ENCODE data around the gene HSF4. TPM values are rescaled to one million over a fixed set of nuclear protein-coding genes. Genes with fewer than 3 reads are reported as not detected.
A peak's percentile ranks its signal among the peaks of the same experiment; 100 is the strongest.
"Not testable (repeated sequence)": the region's sequence is repeated elsewhere in the genome, so short reads cannot be mapped to it uniquely, and the experiment has no call there.

HSF4 gene, protein sequence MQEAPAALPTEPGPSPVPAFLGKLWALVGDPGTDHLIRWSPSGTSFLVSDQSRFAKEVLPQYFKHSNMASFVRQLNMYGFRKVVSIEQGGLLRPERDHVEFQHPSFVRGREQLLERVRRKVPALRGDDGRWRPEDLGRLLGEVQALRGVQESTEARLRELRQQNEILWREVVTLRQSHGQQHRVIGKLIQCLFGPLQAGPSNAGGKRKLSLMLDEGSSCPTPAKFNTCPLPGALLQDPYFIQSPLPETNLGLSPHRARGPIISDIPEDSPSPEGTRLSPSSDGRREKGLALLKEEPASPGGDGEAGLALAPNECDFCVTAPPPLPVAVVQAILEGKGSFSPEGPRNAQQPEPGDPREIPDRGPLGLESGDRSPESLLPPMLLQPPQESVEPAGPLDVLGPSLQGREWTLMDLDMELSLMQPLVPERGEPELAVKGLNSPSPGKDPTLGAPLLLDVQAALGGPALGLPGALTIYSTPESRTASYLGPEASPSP
- total RNA-seq, result 10 to 100 TPM; 25.8 to 40.1 TPM
- long read RNA-seq, donor 1, partial matches to known transcripts, result 2 of 9 reads
- long read RNA-seq, donor 1, other reads (novel, unspliced or antisense), result 7 of 9 reads
- long read RNA-seq, donor 2, partial matches to known transcripts, result 2 of 9 reads
- long read RNA-seq, donor 2, other reads (novel, unspliced or antisense), result 7 of 9 reads

- DNase-seq (ENCODE audit: low spot score), result peak; percentile 87
- intact Hi-C loops (cut with DNase I), result no loop called here
Measured at GRCh38 chr16:67164599-67165061, at the start of gene HSF4. Gene HSF4 (plus strand): TSS chr16:67164745. CDS start chr16:67164812, 67 bp downstream.

DNA sequence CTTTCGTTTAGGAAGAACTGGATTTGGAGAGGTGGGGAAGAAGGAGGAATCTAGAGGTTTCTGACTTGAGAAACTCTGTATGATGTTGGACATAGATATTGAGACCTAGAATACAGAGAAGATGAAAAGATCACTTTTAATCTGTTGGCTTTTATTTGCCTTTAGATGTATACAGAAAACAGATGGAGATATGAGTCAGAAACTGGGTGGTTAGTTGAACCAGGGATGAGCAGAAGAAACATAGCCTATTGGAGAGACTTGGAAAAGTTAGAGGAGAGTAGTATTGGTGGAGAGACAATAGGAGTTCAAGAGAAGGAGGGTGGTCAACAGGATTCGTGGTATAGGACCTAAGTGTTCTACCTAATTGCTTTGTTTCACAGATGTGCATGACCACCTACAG is 49.8 kb upstream of the HSF4 start:
- no peak for DNase-seq (ENCODE audit: low spot score)
- intact Hi-C loops (cut with DNase I), result no loop called here

DNA sequence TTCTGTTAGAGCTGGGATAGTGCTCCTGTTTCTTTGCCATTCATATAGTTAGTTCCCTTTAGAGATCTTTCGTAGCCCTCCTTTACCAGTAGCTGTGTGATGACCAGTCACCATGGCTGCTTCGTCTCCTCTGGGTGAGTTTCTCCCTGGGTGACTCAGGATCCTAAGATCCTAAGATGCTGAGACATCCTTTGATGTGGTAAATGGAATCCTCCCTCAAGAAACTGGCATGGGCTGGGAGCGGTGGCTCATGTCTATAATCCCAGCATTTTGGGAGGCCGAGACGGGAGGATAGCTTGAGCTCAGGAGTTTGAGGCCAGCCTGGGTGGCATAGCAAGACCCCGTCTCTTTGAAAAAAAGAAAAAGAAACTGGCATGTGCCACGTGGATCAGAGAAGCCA is 48.9 kb upstream of the HSF4 start:
- no peak for DNase-seq (ENCODE audit: low spot score)
- intact Hi-C loops (cut with DNase I), result no loop called here

DNA sequence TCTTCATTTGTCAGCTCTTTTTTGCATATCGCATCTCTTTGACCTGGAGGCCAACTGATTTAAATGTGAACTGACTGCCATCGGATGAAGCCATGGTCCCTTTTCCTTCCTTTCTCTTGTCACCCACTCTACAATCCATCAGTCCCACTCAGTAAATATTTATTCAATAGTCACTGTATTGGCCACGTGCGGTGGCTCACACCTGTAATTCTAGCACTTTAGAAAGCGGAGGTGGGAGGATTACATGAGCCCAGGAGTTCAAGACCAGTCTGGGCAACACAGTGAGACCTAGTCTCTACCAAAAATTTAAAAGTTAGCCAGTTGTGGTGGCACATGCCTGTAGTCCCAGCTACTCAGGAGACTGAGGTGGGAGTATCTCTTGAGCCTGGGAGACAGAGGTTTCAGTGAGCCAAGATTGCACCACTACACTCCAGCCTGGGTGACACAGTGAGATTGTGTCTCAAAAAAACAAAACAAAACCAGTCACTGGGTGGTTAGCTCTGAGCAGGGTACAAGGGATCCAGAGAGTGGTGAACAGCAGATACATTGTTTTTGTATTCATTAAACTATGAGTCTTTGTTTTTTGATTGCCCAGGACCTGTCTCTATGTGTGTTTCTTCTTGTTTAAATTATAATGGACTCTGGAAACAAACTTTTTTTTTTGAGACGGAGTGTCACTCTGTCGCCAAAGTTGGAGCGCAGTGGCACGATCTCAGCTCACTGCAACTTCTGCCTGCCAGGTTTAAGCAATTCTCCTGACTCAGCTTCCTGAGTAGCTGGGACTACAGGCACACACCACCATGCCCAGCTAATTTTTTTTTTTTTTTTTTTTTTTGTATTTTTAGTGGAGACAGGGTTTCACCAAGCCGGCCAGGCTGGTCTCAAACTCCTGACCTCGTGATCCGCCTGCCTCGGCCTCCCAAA is 47.9 kb upstream of the HSF4 start:
- intact Hi-C loops (cut with DNase I), result no loop called here
- DNase-seq (ENCODE audit: low spot score), result no peak

- DNase-seq (ENCODE audit: low spot score), result no peak
- intact Hi-C loops (cut with DNase I), result no loop called here
Measured at GRCh38 chr16:67117716-67118115, 46.8 kb upstream of the HSF4 start.

DNA sequence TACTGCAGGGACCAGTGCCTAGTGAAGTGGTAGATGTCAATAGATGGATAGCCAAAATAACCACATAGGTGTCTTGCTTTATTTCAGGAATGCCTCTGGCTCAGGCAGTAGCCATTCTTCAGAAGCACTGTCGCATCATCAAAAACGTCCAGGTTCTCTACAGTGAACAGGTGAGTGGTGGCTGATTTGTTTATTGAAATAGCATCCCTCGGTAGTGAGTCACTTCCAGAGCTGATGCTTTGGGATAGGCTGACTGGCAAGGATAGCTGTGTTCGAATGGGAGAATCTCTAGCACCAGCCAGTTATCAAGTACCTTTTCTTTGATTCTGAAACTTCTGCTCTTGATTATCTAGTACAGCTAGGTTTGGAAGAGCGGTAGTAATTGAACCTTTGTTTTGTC is 44.5 kb upstream of the HSF4 start:
- intact Hi-C loops (cut with DNase I), result no loop called here
- no peak for DNase-seq (ENCODE audit: low spot score)

DNA sequence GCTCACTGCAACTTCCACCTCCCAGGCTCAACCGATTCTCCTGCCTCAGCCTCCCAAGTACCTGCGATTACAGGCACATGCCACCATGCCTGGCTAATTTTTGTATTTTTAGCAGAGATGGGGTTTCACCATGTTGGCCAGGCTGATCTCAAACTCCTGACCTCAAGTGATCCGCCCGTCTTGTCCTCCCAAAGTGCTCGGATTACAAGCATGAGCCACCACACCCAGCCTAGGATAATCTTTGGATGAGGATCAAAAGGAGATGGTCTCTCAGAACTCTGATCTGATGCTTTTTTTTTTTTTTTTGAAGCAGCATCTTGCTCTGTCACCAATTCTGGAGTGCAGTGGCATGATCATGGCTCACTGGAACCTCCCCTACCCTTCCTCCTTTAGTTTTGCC is 41.7 kb upstream of the HSF4 start:
- DNase-seq (ENCODE audit: low spot score); intact Hi-C loops (cut with DNase I): not testable (repeated sequence)

DNA sequence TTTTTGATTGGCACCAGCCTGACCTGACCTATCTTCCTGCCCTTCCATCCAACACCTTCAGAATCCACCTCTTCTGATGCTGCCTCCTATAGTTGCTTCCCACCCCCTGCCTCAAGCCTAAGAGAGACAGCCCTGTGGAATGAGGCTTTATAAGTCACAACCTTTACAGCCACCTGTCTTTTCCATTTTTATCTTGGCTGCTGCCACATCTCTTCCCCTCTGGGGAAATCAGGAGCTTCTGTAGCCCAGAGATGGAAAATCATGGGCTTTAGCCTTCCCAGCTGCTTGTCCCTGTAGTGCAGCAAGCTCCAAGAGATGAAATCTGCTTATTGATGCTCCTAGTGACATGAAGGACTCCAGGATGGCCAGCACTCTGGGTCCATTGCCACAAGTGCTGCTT is 36.1 kb upstream of the HSF4 start:
- DNase-seq (ENCODE audit: low spot score), result no peak
- intact Hi-C loops (cut with DNase I), result no loop called here

- DNase-seq (ENCODE audit: low spot score), result no peak
- intact Hi-C loops (cut with DNase I), result no loop called here
Measured at GRCh38 chr16:67128887-67129286, 35.7 kb upstream of the HSF4 start.

GRCh38 chr16:67129422-67129821 is 35.1 kb upstream of the HSF4 start:
- intact Hi-C loops (cut with DNase I), result no loop called here

DNA sequence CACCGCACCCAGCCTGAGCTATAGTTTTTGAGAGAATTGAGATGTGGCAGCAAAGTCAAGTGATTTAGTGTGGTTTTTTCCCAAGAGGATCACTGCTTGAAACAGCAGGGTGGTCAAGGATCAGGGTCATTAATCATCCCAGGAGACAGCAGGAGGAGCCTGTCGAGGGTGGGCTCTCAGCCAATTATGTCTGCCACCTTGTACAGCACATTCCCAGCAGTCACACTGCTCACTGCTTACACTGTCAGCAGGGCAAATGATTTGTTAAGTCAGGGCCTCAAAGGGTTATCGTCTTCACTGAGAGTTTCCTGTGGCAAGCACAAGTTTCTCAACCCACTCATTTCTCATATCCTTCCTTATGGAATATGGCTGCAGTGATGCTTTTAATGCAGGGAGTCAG is 26.9 kb upstream of the HSF4 start:
- DNase-seq (ENCODE audit: low spot score), result no peak
- intact Hi-C loops (cut with DNase I), result no loop called here

More at GRCh38 chr16:67129422-67129821, 35.1 kb upstream of the HSF4 start:
- DNase-seq (ENCODE audit: low spot score), result no peak

DNA sequence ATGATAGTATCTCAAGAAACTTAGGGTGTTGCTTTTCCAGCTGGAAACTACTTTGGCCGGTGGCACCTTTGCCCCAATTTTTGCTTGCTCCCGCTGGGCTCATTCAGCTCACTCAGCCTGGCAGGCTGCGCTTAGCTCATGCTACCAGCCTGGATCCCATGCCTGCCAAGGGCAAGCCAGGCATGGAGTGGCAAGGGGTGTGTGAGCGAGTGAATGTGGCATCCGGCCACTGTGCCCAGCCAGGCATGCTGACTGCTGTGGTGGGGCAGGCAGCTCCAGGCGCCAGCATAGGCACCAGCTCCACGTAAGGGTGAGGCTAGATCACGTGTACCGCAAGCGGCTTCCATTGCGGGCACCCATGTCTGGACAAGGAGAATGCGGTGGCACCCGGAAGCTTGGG is 23.2 kb upstream of the HSF4 start:
- no peak for DNase-seq (ENCODE audit: low spot score)
- intact Hi-C loops (cut with DNase I), result loop anchor here in 1 of 2 donors (10.0 kb wide), 1 partner anchor 407 kb away; no protein-coding TSS in a partner anchor

DNA sequence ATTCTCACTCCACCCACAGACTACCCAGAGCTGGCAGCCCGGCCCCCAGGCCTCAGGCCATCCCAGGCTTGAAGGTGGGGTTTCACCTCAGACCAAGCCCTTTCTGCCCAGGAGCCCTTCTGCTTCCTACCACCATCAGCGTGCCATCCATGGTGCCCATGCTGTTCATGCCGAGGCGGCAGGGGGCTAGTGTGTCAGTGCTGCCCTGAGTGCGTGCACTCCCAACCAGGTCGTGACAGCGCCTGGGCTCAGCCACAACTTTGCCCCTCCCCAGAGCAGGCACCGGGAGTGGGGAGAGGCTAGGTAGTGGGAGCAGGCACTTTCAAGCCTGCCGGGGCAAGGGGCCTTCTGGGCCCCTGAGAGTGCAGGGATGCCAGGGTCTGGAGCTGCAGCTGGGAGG is 22.2 kb upstream of the HSF4 start:
- no peak for DNase-seq (ENCODE audit: low spot score)

DNA sequence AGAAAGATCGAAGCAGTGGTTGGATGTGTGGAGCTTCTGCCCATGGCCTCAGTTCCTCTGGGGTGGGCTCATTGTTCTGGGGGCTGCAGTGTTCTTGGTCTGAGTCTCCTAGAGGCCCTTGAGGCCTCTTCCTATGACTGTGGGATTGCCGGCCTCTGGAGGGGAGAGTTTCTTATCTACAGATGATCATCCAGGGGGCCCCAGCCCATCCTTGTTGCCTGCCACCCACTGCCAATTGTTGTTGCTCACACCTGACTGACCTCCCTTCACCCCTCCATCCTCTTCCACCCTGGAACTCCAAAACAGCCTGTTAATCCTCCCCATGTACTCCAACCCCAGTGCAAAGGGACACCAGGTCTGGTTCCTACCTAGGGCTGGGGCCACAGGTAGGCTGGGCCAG is 19.6 kb upstream of the HSF4 start:
- intact Hi-C loops (cut with DNase I), result loop anchor here in 1 of 2 donors (10.0 kb wide), 1 partner anchor 410 kb away; no protein-coding TSS in a partner anchor
- peak; percentile 62 for DNase-seq (ENCODE audit: low spot score)

More for the DNA sequence above, 22.2 kb upstream of the HSF4 start:
- intact Hi-C loops (cut with DNase I), result loop anchor here in 1 of 2 donors (10.0 kb wide), 1 partner anchor 408 kb away; no protein-coding TSS in a partner anchor

GRCh38 chr16:67145746-67146145 is 18.8 kb upstream of the HSF4 start:
- peak; percentile 64 for DNase-seq (ENCODE audit: low spot score)
- intact Hi-C loops (cut with DNase I), result loop anchor here in 1 of 2 donors (10.0 kb wide), 1 partner anchor 411 kb away; no protein-coding TSS in a partner anchor

DNA sequence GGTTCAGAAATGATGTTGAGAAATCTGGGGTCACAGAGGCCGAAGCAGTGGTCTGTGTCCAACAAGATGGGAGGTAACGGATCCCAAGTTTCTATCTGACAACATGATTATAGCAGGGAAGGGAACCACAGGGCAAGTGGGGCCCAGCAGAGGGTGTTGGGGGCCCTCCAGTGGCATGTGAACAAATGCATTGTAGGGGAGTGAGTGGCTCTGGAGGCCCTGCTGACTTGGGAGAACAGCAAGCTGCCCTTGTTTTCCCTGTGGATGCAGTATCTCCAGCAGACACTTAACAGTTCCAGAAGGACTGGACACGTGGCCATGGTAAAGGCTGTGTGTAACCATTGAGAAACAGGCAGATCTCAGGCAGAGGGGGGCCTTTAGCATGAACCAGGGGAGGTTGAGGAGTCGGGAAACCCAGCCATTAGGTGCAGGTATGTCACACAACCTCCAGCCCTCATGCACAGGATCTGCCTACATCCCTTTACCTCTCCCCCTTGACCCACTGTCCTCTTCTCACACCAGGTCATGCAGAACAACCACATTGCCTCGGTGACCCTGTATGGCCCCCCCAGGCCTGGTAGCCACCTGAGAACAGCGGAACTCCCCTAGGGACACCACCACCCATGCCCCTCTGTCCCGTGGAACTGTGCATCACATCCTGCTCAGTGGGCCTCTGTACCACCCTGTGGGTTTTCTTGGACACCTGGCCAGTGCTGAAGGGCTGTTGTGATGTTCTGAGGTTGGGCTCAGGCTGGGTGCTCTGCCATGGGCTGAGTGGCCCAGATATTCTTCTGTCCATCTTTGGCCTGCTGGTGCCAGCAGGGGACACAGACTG is 17.8 kb upstream of the HSF4 start:
- DNase-seq (ENCODE audit: low spot score), result no peak
- intact Hi-C loops (cut with DNase I), result loop anchor here in 1 of 2 donors (10.0 kb wide), 1 partner anchor 412 kb away; no protein-coding TSS in a partner anchor

DNA sequence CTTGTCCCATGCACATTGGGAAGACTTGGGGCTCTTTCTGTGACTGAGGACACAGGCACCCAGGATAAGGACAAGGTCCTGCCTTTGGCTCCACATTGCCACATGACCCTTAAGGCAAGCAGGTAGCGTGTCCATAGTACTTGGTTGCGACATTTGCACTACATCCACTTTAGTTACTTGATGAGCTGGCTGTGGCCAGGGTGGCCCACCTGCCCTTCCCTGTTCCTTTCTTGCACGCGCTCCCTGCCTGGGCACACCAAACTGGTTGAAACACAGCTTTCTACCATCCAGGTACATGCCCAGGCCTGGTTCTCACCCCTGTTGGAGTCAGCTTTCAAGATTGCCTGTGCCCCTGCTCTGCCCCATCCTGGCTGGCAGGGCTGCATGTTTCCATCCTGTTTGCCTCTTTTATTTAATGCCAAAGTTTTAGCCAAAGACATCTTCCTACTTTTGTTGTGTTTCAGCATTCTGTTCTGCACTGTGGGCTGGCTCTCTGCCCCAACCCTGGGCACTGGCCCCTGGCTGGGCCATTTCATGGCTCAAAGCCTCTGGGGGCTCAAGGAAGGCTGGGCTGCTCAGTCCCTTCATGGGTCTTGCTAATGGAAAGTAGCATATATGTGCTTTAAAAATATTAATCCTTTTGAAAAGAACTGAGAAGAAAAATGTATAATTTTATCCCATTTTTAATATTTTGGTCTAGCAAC is 17.0 kb upstream of the HSF4 start:
- intact Hi-C loops (cut with DNase I), result loop anchor here in 1 of 2 donors (10.0 kb wide), 1 partner anchor 413 kb away; no protein-coding TSS in a partner anchor
- DNase-seq (ENCODE audit: low spot score), result peak; percentile 60

DNA sequence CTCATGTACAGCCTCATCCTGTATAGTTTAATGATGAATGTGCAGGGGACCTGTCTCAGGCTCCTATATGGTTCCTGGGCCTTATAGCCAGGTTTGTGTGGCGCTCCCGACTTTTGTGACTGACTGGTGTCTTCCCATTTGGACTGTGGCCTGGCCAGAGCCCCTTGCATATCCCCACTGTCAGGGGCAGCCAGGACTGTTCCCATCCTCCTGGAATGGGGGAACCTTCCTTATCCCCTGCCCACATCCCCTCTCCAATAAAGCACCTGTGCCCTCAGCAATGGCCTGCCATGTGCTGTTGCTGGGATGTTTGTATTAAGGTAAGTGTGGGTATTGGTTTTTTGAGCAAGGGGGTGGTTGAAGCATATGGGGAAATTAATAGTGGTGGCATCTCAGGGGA is 16.3 kb upstream of the HSF4 start:
- intact Hi-C loops (cut with DNase I), result loop anchor here in 1 of 2 donors (10.0 kb wide), 1 partner anchor 413 kb away; no protein-coding TSS in a partner anchor
- peak; percentile 51 for DNase-seq (ENCODE audit: low spot score)

Data from posterior vena cava (tissue), 2 donors.